Pulmonary artery endothelial cell (primary cell): ENCODE measurements around the gene KDSR. TPM values are rescaled to one million over a fixed set of nuclear protein-coding genes. Genes with fewer than 3 reads are reported as not detected.
"Not testable (repeated sequence)": the region's sequence is repeated elsewhere in the genome, so short reads cannot be mapped to it uniquely, and the experiment has no call there.

Source experiments
- DNase-seq: peaks from one replicate; pipeline ENCODE4 v3.0.0-alpha.2; 2011; ENCODE audit warnings: low read depth, low spot score
- total RNA-seq: library from RNA; depleted of rRNA; stranded (reverse); fragments of >200 nt; gene quantifications from 2 replicates; pipeline ENCODE4 v1.2.3, GENCODE V29; 2014

The KDSR gene
- total RNA-seq, 1 donor from 2014 or later: 17.6 TPM

DNA sequence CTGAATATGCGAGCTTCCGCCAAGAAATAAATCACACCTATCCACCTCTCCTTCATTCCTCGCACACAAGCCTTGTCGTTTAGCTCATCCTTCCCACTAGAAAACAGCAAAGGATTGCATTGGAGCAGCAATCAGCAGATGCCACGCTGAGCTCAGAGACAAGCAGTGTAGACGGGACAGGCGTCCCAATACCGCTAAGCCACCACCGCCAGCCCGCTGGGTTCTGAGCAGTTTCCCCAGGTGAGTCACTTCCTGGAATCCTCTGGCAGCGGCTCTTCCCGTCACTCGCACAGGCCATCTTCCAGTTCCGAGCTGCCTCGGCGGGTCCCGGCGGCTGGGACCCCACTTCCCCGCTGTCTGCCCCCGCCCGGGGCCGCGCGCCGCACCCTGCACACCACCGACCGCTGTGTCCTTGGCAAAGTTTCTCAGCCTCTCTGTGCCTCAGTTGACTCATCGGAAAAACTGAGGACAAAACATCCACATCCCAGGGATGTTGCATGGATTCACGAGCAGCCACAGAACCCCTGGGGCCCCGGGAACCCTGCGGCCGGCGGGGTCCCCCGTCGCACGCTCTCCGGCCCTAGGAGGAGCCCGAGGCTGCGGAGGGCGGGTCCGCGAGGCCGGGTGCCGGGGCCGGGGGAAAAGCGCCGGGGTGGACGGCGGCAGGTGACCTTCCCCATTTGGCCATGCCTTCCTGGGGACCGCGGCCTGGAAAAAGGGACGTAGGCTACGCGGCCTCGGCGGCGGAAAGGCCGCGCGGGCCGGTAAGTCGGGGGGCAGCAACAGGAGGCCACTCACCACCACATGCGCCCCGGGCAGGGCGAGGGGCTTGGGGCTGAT lies 573 bp downstream of the KDSR start:
- peak; percentile 15 for DNase-seq

GRCh38 chr18:63365876-63366212 lies 1.2 kb downstream of the KDSR start:
- DNase-seq: no peak

DNA sequence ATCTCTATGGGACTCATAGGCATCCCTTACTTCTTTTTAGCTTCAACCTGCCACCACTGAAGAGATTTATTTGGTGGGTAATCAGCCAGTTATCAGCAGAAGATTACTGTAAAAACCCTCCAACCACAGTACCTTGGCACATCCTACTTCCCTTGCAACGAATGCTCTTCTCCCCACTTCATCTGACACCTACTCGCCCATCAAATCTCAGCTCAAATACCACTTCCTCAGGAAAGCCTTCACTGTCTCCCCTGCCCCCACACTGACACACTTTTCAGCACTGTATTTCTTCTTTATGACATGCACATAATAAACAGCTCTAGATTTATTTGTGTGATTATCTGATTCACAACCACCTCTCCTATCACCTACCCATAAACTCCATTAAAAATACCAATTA lies 3.1 kb downstream of the KDSR start:
- DNase-seq: no peak

- not testable (repeated sequence) for DNase-seq
Observed at GRCh38 chr18:63363420-63363819, 3.6 kb downstream of the KDSR start.

- no peak for DNase-seq
Observed at GRCh38 chr18:63356272-63356896, 10.6 kb downstream of the KDSR start.

DNA sequence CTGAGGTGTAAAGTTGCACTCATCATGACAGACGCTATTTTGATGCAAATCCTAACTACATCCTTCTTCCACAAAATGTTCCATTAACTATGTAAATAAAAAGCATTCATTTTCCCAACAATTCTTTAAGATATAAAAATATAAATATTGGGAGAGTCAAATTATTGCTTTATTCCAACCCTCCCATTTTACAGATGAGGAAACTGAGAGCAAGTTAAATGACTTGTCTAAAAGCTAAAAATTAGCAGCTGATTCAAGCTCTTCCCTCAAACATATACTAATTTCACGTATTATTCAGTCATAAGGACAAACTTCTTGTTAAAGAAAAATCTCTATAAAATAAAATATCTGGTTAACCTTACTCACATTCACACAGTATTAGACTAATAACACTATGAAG lies 16.8 kb downstream of the KDSR start:
- no peak for DNase-seq

GRCh38 chr18:63348508-63349136 lies 18.4 kb downstream of the KDSR start:
- no peak for DNase-seq

DNA sequence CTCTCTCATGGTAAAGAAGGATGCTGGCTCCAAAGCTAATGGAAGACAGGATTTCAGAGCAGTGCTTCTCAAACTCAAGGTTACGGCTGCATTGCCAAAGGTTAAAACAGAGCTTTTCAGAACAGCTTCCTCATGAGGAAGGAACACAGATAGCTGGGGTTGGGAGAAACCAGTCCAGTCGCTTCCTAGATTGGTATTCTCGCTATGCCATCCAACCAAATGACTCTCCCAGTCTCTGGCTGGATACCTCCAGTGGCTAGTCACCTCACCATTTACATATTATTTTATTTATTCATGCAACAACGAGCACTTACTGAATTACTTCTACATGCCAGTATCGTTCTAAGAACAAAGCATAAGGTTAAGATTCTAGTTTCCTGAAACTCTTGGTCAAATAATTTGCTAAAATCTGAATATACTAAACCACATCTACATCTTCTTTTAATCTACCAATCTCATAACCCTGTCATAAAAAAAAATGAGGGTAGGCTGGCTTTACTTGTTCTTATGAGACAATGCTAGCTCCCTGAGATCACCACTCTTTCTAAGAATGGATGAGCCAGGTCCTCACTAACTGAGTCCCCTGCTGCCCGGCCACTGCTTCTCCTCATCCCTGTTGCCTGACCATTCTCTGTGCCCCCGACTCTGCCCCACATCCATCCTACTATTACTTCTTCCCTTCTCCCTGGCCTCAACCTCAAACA lies 20.4 kb downstream of the KDSR start:
- DNase-seq: no peak

DNA sequence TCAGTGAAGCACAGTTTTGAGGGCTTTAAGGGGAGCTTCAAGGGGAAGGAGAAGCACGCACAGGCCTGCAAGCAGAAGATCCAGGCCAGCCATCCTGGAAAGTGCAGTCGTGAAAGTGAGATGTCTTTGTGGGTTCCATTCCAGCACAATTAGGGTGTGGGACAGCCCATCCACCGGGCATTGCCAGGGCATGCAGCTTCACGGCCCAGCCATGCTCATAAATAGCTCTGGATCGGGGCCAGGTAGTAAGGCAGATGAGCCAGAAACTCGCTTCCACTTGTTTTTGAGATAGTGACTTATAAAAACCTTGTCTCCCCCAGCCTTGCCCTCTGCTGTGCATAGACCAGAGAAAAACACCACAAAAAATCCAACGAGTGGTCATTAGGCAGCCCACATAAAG lies 21.0 kb downstream of the KDSR start:
- no peak for DNase-seq

GRCh38 chr18:63344918-63345317 lies 22.1 kb downstream of the KDSR start:
- DNase-seq: no peak

DNA sequence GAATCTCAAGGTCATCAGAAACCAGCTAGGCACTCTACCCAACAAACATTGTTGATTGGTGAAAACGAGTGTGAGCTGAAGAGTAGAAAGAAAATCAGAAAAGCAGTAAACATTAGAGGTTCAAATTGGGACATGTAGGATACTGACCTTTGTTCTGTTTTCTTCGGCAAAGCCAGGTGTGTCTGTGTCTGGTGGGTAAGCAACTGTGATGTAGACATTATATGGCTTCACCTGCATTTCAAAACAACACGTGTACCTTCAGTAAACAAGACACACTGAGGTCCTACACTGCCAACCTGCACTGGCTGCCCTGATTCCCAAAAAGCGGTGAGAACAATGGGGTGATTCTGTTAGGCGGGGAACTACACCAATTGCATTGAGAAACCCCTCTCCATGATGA lies 22.7 kb downstream of the KDSR start:
- DNase-seq: no peak

GRCh38 chr18:63342206-63342605 lies 24.8 kb downstream of the KDSR start:
- no peak for DNase-seq

- DNase-seq: no peak
Observed at GRCh38 chr18:63339920-63340484, 27.0 kb downstream of the KDSR start.

GRCh38 chr18:63336366-63337099 lies 30.5 kb downstream of the KDSR start:
- no peak for DNase-seq

- no peak for DNase-seq
Observed at GRCh38 chr18:63331105-63331504, 35.9 kb downstream of the KDSR start.

DNA sequence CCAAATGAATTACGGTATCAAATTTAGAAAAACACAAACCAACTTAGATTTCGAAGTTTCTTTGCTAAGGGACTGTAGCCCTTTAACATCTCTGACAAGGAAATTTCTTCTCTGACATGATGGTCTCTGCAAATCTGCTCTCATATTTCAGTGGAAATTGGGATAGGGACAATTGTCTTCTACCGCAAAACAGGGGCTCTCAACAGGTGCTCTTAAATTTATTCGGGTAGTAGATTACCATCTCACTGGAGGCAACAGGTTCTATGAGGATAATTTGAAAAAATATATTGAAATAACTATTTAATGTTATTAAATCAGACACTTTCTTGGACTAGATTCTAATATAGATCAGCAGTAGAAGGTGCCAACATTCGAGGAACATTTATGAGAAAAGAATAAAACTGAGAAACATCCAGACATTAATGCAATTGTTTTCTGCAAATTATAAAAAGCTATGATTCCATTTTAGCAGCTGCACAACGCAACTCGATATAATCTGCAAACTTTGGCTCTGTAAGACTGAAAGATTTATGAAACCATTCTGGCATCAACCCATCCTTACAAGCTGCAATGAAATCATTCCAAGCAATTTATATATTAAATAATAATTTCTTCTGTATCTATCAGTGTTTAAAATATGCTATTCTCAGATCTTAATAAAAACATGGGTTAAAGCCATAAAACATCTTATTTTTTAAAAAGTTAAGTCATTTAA lies 37.4 kb downstream of the KDSR start:
- no peak for DNase-seq

- no peak for DNase-seq
Observed at GRCh38 chr18:63326011-63326410, 41.0 kb downstream of the KDSR start.

- DNase-seq: no peak
Observed at GRCh38 chr18:63325086-63325686, 41.8 kb downstream of the KDSR start.

GRCh38 chr18:63322908-63323634 lies 43.9 kb downstream of the KDSR start:
- DNase-seq: no peak
